ENCODE measurements around the gene WIPF3. TPM values are rescaled to one million over a fixed set of nuclear protein-coding genes. Genes with fewer than 3 reads are reported as not detected.
"Not testable (repeated sequence)": the region's sequence is repeated elsewhere in the genome, so short reads cannot be mapped to it uniquely, and the experiment has no call there.

WIPF3 gene
- total and polyA plus RNA-seq, 2 of the 4 experiments (the other 2 are of a cell fraction): not detected

GRCh38 chr7:29961611-29962010, 155.3 kb downstream of the WIPF3 start:
- BruUV-seq (replicated peaks); ATAC-seq (ENCODE audit: low read depth); H3K14ac ChIP-seq (replicated peaks; ENCODE audit: low read depth, low read length); H4K5ac ChIP-seq (ENCODE audit: low read depth, low read length); H4K91ac ChIP-seq (ENCODE audit: insufficient read depth, low read depth, low read length); intact Hi-C loops (cut with micrococcal nuclease); H2AK9ac ChIP-seq (replicated peaks; ENCODE audit: low read depth, low read length, poor library complexity); H3K56ac ChIP-seq (ENCODE audit: extremely low read depth, insufficient read depth, low read length); dilution Hi-C loops (cut with HindIII; ENCODE audit: low sequenced_read_pairs, unreplicated experiment); H3K18ac ChIP-seq (ENCODE audit: low read depth, low read length); H4K8ac ChIP-seq (ENCODE audit: low read depth in 2 of 2, low read length in 2 of 2); H3K9ac ChIP-seq (ENCODE audit: low read depth, low read length); DNase-seq; H2BK15ac ChIP-seq (ENCODE audit: low read depth, low read length); in situ Hi-C loops (cut with MboI; ENCODE audit: low sequenced_read_pairs); H2BK5ac ChIP-seq (ENCODE audit: low read depth, low read length, poor library complexity, severe bottlenecking); H3K4me2 ChIP-seq (ENCODE audit: low read depth, low read length); H3K27ac ChIP-seq (ENCODE audit: insufficient read depth, low read length); H3K4ac ChIP-seq (ENCODE audit: low read depth, low read length); CTCF ChIA-PET; H3K4me3 ChIP-seq (ENCODE audit: insufficient read depth, low read depth, low read length); H2AFZ ChIP-seq (replicated peaks; ENCODE audit: low read length, poor library complexity); H3K23ac ChIP-seq (ENCODE audit: low read depth, low read length); H2AK5ac ChIP-seq (ENCODE audit: low read depth, low read length); POLR2A ChIA-PET (ENCODE audit: unreplicated experiment); H3K27me3 ChIP-seq (ENCODE audit: control insufficient read depth, insufficient read depth, low read length); H3K9me3 ChIP-seq (ENCODE audit: control insufficient read depth, insufficient read depth, low read length); H2BK20ac ChIP-seq (ENCODE audit: low read depth, low read length); H2BK120ac ChIP-seq (ENCODE audit: low read depth, low read length); H3K4me1 ChIP-seq (ENCODE audit: control insufficient read depth, insufficient read depth, low read length): not testable (repeated sequence)
- no CpG with 5 or more reads among the region's 19 CpGs for WGBS, 2 experiments (ENCODE audit: extremely low coverage in 2 of 2, insufficient read length in 1 of 2)
- Histone ChIP-seq H3K79me1 (ENCODE audit: low read depth in 1 of 2, low read length in 2 of 2) (peaks cover 28 to 61% of the 10 kb centered on the region in 2 experiments), H4K20me1 (ENCODE audit: insufficient read depth, low read length) (peaks cover 28% of the 10 kb centered on the region; the same call in 1 of the 2 replicates), H3K36me3 (ENCODE audit: control insufficient read depth, insufficient read depth, low read length) (peaks cover 20% of the 10 kb centered on the region), H3K9me1 (ENCODE audit: insufficient read depth, low read length) (peaks cover 14% of the 10 kb centered on the region)

All from IMR-90 (cell line).